Measurements from ENCODE around the gene RAF1. TPM values are rescaled to one million over a fixed set of nuclear protein-coding genes. Genes with fewer than 3 reads are reported as not detected.

The RAF1 gene
- total RNA-seq, 2 donors from 2014 or later = 95.4 to 116 TPM

GRCh38 chr3:12585970-12586369, 77.9 kb downstream of the RAF1 start:
- Mint-ChIP-seq H3K9me3 (no peaks in the 10 kb centered on the region), H3K27ac (no peak overlapping the region), H3K4me1 (no peaks in the 10 kb centered on the region), H3K4me3 (no peak overlapping the region), H3K36me3 (ENCODE audit: low read depth) (peaks cover 68% of the 10 kb centered on the region), H3K27me3 (ENCODE audit: insufficient read depth) (no peaks in the 10 kb centered on the region)
- no peaks in the 10 kb centered on the region for H3K27me3 ChIP-seq (ENCODE audit: control insufficient read depth, insufficient read depth, low read length, poor library complexity, severe bottlenecking)
- no peak overlapping the region for H3K9ac ChIP-seq (ENCODE audit: extremely low read depth, low read length, poor library complexity, severe bottlenecking)
- no peaks in the 10 kb centered on the region for H3K9me3 ChIP-seq (ENCODE audit: control insufficient read depth, low read length)
- peaks cover 98% of the 10 kb centered on the region for H3K36me3 ChIP-seq (ENCODE audit: control insufficient read depth, insufficient read depth, low read length)
- H3K4me3 ChIP-seq (ENCODE audit: low read length) = no peak overlapping the region
- no peaks in the 10 kb centered on the region for H3K4me1 ChIP-seq (ENCODE audit: control insufficient read depth, insufficient read depth, low read length)
- no peak overlapping the region for H3K27ac ChIP-seq (ENCODE audit: low read depth, low read length)
- DNase-seq = no peak
- no peak for TF ChIP-seq CTCF (conservative IDR thresholded peaks at IDR 0.05)
- WGBS, 2 experiments (ENCODE audit: insufficient coverage in 1 of 2, insufficient read length in 1 of 2) = 90 to 91% methylated on average over 5 of the region's 5 CpGs

- DNase-seq = no peak
- no peaks in the 10 kb centered on the region for H3K27me3 Mint-ChIP-seq (ENCODE audit: insufficient read depth)
- Histone ChIP-seq H3K9ac (ENCODE audit: extremely low read depth, low read length, poor library complexity, severe bottlenecking) (no peak overlapping the region), H3K36me3 (ENCODE audit: control insufficient read depth, insufficient read depth, low read length) (peaks cover 94% of the 10 kb centered on the region), H3K4me1 (ENCODE audit: control insufficient read depth, insufficient read depth, low read length) (no peaks in the 10 kb centered on the region), H3K9me3 (ENCODE audit: control insufficient read depth, low read length) (no peaks in the 10 kb centered on the region), H3K27ac (ENCODE audit: low read depth, low read length) (peak overlapping the region; percentile 12), H3K27me3 (ENCODE audit: control insufficient read depth, insufficient read depth, low read length, poor library complexity, severe bottlenecking) (no peaks in the 10 kb centered on the region), H3K4me3 (ENCODE audit: low read length) (no peak overlapping the region)
- peaks cover 68% of the 10 kb centered on the region for H3K36me3 Mint-ChIP-seq (ENCODE audit: low read depth)
- H3K9me3 Mint-ChIP-seq = no peaks in the 10 kb centered on the region
- 95 to 97% methylated on average over 3 of the region's 3 CpGs for WGBS, 2 experiments (ENCODE audit: insufficient coverage in 1 of 2, insufficient read length in 1 of 2)
- TF ChIP-seq CTCF (conservative IDR thresholded peaks at IDR 0.05) = no peak
- peak overlapping the region; percentile 61 for H3K27ac Mint-ChIP-seq
- no peak overlapping the region for H3K4me3 Mint-ChIP-seq
- H3K4me1 Mint-ChIP-seq = no peaks in the 10 kb centered on the region
Measured at GRCh38 chr3:12585181-12585580, 78.7 kb downstream of the RAF1 start.

GRCh38 chr3:12584083-12584482, 79.8 kb downstream of the RAF1 start:
- DNase-seq = no peak
- Mint-ChIP-seq H3K9me3 (no peaks in the 10 kb centered on the region), H3K36me3 (ENCODE audit: low read depth) (peaks cover 70% of the 10 kb centered on the region), H3K4me1 (no peaks in the 10 kb centered on the region), H3K4me3 (no peak overlapping the region), H3K27ac (peak overlapping the region; percentile 48), H3K27me3 (ENCODE audit: insufficient read depth) (no peaks in the 10 kb centered on the region)
- Histone ChIP-seq H3K27me3 (ENCODE audit: control insufficient read depth, insufficient read depth, low read length, poor library complexity, severe bottlenecking) (no peaks in the 10 kb centered on the region), H3K4me3 (ENCODE audit: low read length) (no peak overlapping the region), H3K4me1 (ENCODE audit: control insufficient read depth, insufficient read depth, low read length) (no peaks in the 10 kb centered on the region), H3K9ac (ENCODE audit: extremely low read depth, low read length, poor library complexity, severe bottlenecking) (no peak overlapping the region), H3K36me3 (ENCODE audit: control insufficient read depth, insufficient read depth, low read length) (peaks cover 92% of the 10 kb centered on the region), H3K27ac (ENCODE audit: low read depth, low read length) (peak overlapping the region; percentile 44), H3K9me3 (ENCODE audit: control insufficient read depth, low read length) (no peaks in the 10 kb centered on the region)
- no peak for TF ChIP-seq CTCF (conservative IDR thresholded peaks at IDR 0.05)
- WGBS, 2 experiments (ENCODE audit: insufficient coverage in 1 of 2, insufficient read length in 1 of 2) = 99 to 100% methylated on average over 2 of the region's 2 CpGs

Measured in endodermal cell (in vitro differentiated cells).